Bronchus fibroblast of lung (primary cell): ENCODE data around the gene ACAN. TPM values are rescaled to one million over a fixed set of nuclear protein-coding genes. Genes with fewer than 3 reads are reported as not detected.

ENCODE experiments used
- total RNA-seq: library from RNA; depleted of rRNA; stranded (reverse); fragments of >200 nt; gene quantifications from 2 replicates; pipeline ENCODE4 v1.2.3, GENCODE V29; 2015

Gene ACAN
- total RNA-seq, result under 0.01 and 0.17 TPM in 2 replicates

GRCh38 chr15:88803241-88803919 is at the start of gene ACAN:
TSS of gene ACAN (plus strand) at chr15:88803436. CDS start at chr15:88836207, 32,771 bp downstream.

GRCh38 chr15:88894819-88895767 is 91.9 kb downstream of the ACAN start, which contains the start of gene HAPLN3:
TSS of gene HAPLN3 (minus strand) at chr15:88895544. CDS start at chr15:88887298, 8,246 bp downstream.

GRCh38 chr15:88913017-88913849 is 110.0 kb downstream of the ACAN start, which contains the start of gene MFGE8:
TSS of gene MFGE8 (minus strand) at chr15:88913379. CDS start at chr15:88913319, 60 bp downstream.

Other genes starting within 250 kb of the ACAN start
- 32.4 and 35.1 TPM in 2 replicates for gene AEN, start 182.1 kb upstream of the ACAN start, total RNA-seq
- gene ISG20, start 164.4 kb upstream of the ACAN start, total RNA-seq, result 3.0 and 5.1 TPM in 2 replicates
- 4.3 and 4.9 TPM in 2 replicates for gene HAPLN3, start 92.1 kb downstream of the ACAN start, total RNA-seq
- gene MFGE8, start 109.9 kb downstream of the ACAN start, total RNA-seq, result 87.6 and 90.8 TPM in 2 replicates